Measurements from ENCODE around the gene PDGFA. TPM values are rescaled to one million over a fixed set of nuclear protein-coding genes. Genes with fewer than 3 reads are reported as not detected.

PDGFA gene
- total and polyA plus RNA-seq, 2 donors from 2014 or later: 14.1 to 53.0 TPM

- no peaks in the 10 kb centered on the region for H3K27me3 ChIP-seq (ENCODE audit: control insufficient read depth, insufficient read depth, low read length)
- peaks cover 0 to 1% (median 0%) of the 10 kb centered on the region in 3 donors for H3K9me3 ChIP-seq (ENCODE audit: control insufficient read depth in 2 of 3, insufficient read depth in 1 of 3, low read length in 3 of 3)
- H3K36me3 ChIP-seq (ENCODE audit: control insufficient read depth in 2 of 3, insufficient read depth in 3 of 3, low read length in 3 of 3): no peaks in the 10 kb centered on the region
- H3K9ac ChIP-seq (ENCODE audit: low read length in 3 of 3): no peak overlapping the region
- no peak for FAIRE-seq
- intact Hi-C loops (cut with DNase I): no loop called here
- DNase-seq: peak in 1 of 5 donors; percentile 33
- no peak overlapping the region for H3K4me3 ChIP-seq (ENCODE audit: low read length in 3 of 3)
- TF ChIP-seq CTCF (IDR thresholded peaks at IDR 0.05; ENCODE audit: borderline replicate concordance, extremely low read depth, insufficient read depth): no peak
- H3K27ac ChIP-seq (ENCODE audit: low read depth in 2 of 2, low read length in 2 of 2): no peak overlapping the region
- peaks cover 4 to 21% (median 5%) of the 10 kb centered on the region in 3 donors for H3K4me1 ChIP-seq (ENCODE audit: control insufficient read depth in 2 of 3, insufficient read depth in 2 of 3, low read depth in 1 of 3, low read length in 3 of 3)
Observed at GRCh38 chr7:557558-557881, 37.9 kb upstream of the PDGFA start.

- DNase-seq: peak in 2 of 5 donors; percentile 63 to 70
- H3K27ac ChIP-seq (ENCODE audit: low read depth in 2 of 2, low read length in 2 of 2): no peak overlapping the region
Observed at GRCh38 chr7:556837-557557, 37.4 kb upstream of the PDGFA start.

GRCh38 chr7:556291-556826 lies 36.7 kb upstream of the PDGFA start:
- DNase-seq: peak in 1 of 5 donors; percentile 57
- Histone ChIP-seq H3K4me3 (ENCODE audit: low read length in 3 of 3) (no peak overlapping the region), H3K27ac (ENCODE audit: low read depth in 2 of 2, low read length in 2 of 2) (no peak overlapping the region), H3K4me1 (ENCODE audit: control insufficient read depth in 2 of 3, insufficient read depth in 2 of 3, low read depth in 1 of 3, low read length in 3 of 3) (peaks cover 4 to 17% (median 5%) of the 10 kb centered on the region in 3 donors), H3K9me3 (ENCODE audit: control insufficient read depth in 2 of 3, insufficient read depth in 1 of 3, low read length in 3 of 3) (peaks cover 0 to 1% (median 0%) of the 10 kb centered on the region in 3 donors), H3K27me3 (ENCODE audit: control insufficient read depth, insufficient read depth, low read length) (no peaks in the 10 kb centered on the region), H3K9ac (ENCODE audit: low read length in 3 of 3) (no peak overlapping the region), H3K36me3 (ENCODE audit: control insufficient read depth in 2 of 3, insufficient read depth in 3 of 3, low read length in 3 of 3) (no peaks in the 10 kb centered on the region)
- intact Hi-C loops (cut with DNase I): no loop called here
- no peak for TF ChIP-seq CTCF (IDR thresholded peaks at IDR 0.05; ENCODE audit: borderline replicate concordance, extremely low read depth, insufficient read depth)
- no peak for FAIRE-seq

More at GRCh38 chr7:556837-557557, 37.4 kb upstream of the PDGFA start:
- intact Hi-C loops (cut with DNase I): no loop called here
- Histone ChIP-seq H3K9ac (ENCODE audit: low read length in 3 of 3) (no peak overlapping the region), H3K27me3 (ENCODE audit: control insufficient read depth, insufficient read depth, low read length) (no peaks in the 10 kb centered on the region), H3K9me3 (ENCODE audit: control insufficient read depth in 2 of 3, insufficient read depth in 1 of 3, low read length in 3 of 3) (peaks cover 0 to 1% (median 0%) of the 10 kb centered on the region in 3 donors), H3K4me1 (ENCODE audit: control insufficient read depth in 2 of 3, insufficient read depth in 2 of 3, low read depth in 1 of 3, low read length in 3 of 3) (peaks cover 4 to 21% (median 5%) of the 10 kb centered on the region in 3 donors), H3K4me3 (ENCODE audit: low read length in 3 of 3) (no peak overlapping the region), H3K36me3 (ENCODE audit: control insufficient read depth in 2 of 3, insufficient read depth in 3 of 3, low read length in 3 of 3) (no peaks in the 10 kb centered on the region)
- no peak for TF ChIP-seq CTCF (IDR thresholded peaks at IDR 0.05; ENCODE audit: borderline replicate concordance, extremely low read depth, insufficient read depth)
- no peak for FAIRE-seq
